Motor neuron (in vitro differentiated cells): ENCODE measurements around the gene TELO2. TPM values are rescaled to one million over a fixed set of nuclear protein-coding genes. Genes with fewer than 3 reads are reported as not detected.

Experiments used
- total RNA-seq, 8 experiments: library from RNA; unstranded; fragments of 300-600 nt; gene quantifications; 2 replicates each; pipeline versions ENCODE4 v1.2.3 to v1.2.4, GENCODE V29; 2022

TELO2 gene
- total RNA-seq, 8 experiments from 2014 or later: 8.1 to 37.8 (median 15.2) TPM

Other genes with a start within 250 kb of the TELO2 start
- gene TPSD1, start 237.3 kb upstream of the TELO2 start, total RNA-seq: under 1 TPM in 3 of 8 experiments, not detected in 5; 0.14 to 0.28 (median 0.24) TPM
- 100 to 1,000 TPM in 3 of 8 experiments, 10 to 100 TPM in 5; 34.9 to 122 (median 59.1) TPM for gene UBE2I, start 183.7 kb upstream of the TELO2 start, total RNA-seq
- 10 to 100 TPM in 2 of 8 experiments, 1 to 10 TPM in 4, under 1 TPM in 2; 0.40 to 85.8 (median 4.7) TPM for gene BAIAP3, start 159.7 kb upstream of the TELO2 start, total RNA-seq
- 10 to 100 TPM; 26.5 to 63.6 (median 39.8) TPM for gene TSR3, start 141.5 kb upstream of the TELO2 start, total RNA-seq
- 10 to 100 TPM; 13.4 to 90.4 (median 32.8) TPM for gene GNPTG, start 141.4 kb upstream of the TELO2 start, total RNA-seq
- 10 to 100 TPM in 3 of 8 experiments, 1 to 10 TPM in 5; 4.0 to 34.7 (median 8.5) TPM for gene UNKL, start 78.7 kb upstream of the TELO2 start, total RNA-seq
- gene UQCC4, start 72.6 kb upstream of the TELO2 start, total RNA-seq: 10 to 100 TPM; 15.7 to 24.9 (median 20.5) TPM
- gene PERCC1, start 62.3 kb upstream of the TELO2 start, total RNA-seq: 1 to 10 TPM in 1 of 8 experiments, under 1 TPM in 3, not detected in 4; 0.29 to 1.2 (median 0.46) TPM
- gene CCDC154, start 48.8 kb upstream of the TELO2 start, total RNA-seq: 1 to 10 TPM in 3 of 8 experiments, under 1 TPM in 5; 0.13 to 1.4 (median 0.64) TPM
- gene CLCN7, start 18.3 kb upstream of the TELO2 start, total RNA-seq: 10 to 100 TPM; 10.0 to 58.5 (median 27.4) TPM
- gene PTX4, start 4.4 kb upstream of the TELO2 start, total RNA-seq: under 1 TPM in 4 of 8 experiments, not detected in 4; 0.11 to 0.46 (median 0.16) TPM
- gene TMEM204, start 40.3 kb downstream of the TELO2 start, total RNA-seq: 1 to 10 TPM in 3 of 8 experiments, under 1 TPM in 4, not detected in 1; 0.05 to 3.0 (median 0.71) TPM
- 10 to 100 TPM; 11.1 to 35.3 (median 19.5) TPM for gene IFT140, start 118.7 kb downstream of the TELO2 start, total RNA-seq
- 10 to 100 TPM in 5 of 8 experiments, 1 to 10 TPM in 3; 7.0 to 24.8 (median 11.0) TPM for gene CRAMP1, start 119.0 kb downstream of the TELO2 start, total RNA-seq
- gene JPT2, start 184.9 kb downstream of the TELO2 start, total RNA-seq: 10 to 100 TPM; 19.3 to 96.7 (median 34.8) TPM
- gene MAPK8IP3, start 212.8 kb downstream of the TELO2 start, total RNA-seq: 10 to 100 TPM; 22.1 to 99.5 (median 55.4) TPM